GM12872 (cell line): ENCODE results near the gene TRERF1.

Experiments
- TF ChIP-seq, protein P1 (sequence below): IDR thresholded peaks from 3 replicates; pipeline ENCODE4 v1.5.1; 2011; ENCODE audit warnings: low read depth, mild to moderate bottlenecking, low read length, moderate library complexity; ENCODE audit not compliant: insufficient read depth

TRERF1 gene

DNA sequence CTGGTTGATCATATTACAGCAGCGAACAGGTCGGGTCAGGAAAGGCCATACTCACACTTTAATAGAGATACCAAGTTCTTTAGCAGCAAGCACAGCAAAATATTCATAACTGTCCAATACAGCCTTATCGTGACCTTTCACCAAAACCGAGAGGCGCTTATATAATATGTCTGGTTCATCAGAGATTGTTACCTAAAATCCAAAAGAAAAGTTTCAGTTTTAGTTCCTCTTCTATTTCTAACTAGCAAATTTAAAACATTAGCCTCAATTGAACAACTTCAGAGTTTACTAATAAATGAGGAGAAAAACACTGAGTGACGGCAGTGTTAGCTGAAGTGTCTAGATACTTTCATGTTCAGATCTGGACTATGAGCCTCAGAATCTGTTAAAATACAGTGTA, 240.0 kb downstream of the TRERF1 start:
- TF ChIP-seq, protein P1, sequence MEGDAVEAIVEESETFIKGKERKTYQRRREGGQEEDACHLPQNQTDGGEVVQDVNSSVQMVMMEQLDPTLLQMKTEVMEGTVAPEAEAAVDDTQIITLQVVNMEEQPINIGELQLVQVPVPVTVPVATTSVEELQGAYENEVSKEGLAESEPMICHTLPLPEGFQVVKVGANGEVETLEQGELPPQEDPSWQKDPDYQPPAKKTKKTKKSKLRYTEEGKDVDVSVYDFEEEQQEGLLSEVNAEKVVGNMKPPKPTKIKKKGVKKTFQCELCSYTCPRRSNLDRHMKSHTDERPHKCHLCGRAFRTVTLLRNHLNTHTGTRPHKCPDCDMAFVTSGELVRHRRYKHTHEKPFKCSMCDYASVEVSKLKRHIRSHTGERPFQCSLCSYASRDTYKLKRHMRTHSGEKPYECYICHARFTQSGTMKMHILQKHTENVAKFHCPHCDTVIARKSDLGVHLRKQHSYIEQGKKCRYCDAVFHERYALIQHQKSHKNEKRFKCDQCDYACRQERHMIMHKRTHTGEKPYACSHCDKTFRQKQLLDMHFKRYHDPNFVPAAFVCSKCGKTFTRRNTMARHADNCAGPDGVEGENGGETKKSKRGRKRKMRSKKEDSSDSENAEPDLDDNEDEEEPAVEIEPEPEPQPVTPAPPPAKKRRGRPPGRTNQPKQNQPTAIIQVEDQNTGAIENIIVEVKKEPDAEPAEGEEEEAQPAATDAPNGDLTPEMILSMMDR = no peak

DNA sequence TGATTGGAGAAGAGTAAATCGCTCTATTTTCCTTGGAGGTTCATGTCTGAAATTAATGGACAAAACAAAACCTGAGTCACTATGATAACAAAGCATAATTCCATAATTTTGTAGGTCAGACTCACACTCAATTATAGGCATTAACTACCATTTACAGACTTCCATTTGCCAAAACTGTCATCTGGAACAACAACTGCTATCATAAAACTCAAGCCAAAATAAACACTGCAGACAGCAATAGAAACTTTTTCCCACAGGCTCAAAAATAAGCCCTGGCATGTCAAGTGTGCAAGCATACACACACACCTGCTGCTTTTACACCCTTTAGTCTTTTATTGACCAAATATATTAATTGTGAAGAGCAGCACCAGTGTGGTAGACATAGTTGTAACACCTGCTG, 241.2 kb downstream of the TRERF1 start:
- TF ChIP-seq, protein P1 = no peak

DNA sequence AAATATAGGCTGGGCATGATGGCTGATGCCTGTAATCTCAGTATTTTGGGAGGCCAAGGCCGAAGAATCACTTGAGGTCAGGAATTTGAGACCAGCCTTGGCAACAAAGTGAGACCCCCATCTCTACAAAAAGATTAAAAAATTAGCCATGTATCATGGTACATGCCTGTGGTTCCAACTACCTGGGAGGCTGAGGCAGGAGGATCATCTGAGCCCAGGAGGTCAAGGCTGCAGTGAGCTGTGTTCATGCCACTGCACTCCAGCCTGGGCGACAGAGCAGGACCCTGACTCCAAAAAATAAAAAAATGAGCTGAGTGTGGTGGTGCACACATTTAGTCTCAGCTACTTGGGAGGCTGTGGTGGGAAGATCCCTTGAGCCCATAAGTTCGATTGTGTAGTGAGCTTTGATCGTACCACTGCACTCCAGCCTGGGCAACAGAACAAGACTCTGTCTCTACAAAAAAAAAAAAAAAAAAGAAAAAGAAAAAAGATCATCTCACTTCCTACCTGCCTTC, 246.9 kb downstream of the TRERF1 start:
- TF ChIP-seq, protein P1 = no peak

DNA sequence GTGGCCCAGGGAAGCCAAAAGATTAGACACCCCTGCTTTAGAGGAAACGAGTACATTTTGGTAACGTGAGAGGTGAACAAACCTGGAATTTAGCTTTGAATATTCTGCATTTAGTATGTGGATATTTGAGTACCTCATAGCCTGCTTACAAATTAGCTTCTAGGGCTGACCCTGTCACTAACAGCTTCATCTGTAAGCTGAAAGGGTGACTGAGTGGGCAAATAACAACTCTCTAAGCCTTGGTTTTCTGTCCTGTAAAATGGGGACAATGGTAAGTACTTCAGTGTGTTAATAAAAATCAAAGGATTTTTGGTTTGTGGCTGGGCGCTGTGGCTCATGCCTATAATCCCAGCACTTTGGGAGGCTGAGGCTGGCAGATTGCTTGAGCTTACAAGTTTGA, 248.5 kb downstream of the TRERF1 start:
- TF ChIP-seq, protein P1 = no peak

DNA sequence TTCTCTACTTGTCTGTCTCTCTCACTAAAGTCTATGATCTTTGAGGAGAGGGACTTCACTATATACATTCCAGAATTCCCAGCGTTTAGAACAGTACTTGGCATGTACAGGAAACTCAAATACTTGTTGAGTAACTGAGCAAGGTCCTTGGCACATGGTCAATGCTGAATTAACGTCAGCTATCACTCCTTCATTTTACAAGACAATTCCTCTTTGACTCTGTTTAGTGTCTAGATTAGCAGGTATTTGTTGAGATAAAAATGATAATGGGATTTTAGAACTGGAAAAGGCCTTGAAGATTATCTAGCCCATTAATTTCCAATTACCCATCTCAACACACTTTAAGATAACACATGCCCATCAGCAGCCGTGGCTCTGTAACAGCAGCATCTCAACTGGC, 250.3 kb downstream of the TRERF1 start:
- TF ChIP-seq, protein P1 = no peak

DNA sequence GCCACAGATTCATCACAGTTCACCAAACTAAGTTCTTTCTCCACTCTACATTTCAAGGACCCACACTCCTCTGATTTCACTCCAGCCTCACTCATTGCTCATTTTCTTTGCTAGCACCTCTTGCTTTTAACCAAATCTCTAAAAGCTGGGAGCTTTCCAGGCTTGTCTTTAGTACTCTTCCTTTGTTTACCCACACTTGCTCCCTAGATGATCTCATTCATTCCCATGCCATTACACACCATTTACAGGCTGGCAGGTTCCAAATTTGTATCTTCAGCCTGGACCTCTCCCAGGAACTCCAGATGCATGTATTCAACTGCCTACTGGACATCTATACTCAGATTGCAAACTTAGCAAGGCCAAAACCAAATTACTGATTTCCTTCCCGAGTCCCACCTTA, 251.7 kb downstream of the TRERF1 start:
- TF ChIP-seq, protein P1 = no peak

DNA sequence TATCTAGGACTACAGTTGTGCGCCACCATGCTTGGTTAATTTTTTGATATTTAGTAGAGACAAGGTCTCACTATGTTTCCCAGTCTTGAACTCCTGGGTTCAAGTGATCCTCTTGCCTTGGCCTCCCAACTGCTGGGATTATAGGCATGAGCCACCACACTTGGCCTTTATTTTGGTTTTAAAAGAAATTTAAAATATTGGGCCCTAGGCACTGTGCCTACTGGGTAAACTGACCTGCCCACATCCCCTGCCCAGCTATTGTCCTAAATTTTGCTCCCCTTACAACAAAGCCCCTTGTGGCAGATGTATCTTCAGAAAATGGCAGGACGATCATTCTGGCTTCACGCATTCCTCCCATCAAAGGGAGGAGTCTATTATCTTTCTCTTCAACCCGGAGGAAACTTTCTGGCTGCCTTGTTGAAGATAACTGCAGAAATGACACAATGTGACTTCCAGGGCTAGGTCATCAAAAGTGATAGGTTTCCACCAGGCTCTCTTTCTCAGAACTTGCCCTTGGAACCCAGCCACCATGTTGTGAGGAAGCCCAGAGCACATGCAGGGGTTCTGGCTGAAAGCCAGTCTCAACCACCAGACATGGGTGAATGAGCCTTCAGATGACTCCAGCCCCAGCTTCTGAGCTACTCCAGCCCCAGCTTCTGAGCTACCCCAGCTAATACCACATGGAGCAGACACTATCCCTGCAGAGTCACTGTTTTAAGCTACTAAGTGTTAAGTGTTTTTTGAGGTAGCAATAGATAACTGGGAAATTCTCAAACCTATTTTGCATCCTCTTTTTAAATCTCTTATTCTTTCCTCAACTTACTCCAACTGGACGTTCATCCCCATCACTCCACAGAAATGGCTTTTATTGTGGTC, 252.4 kb downstream of the TRERF1 start:
- TF ChIP-seq, protein P1 = no peak
